OCI-LY7 (cell line): ENCODE measurements around the gene F2RL2.

Source experiments
- CTCF ChIP-seq: fragments of 200-600 bp; sonication (generic); conservative IDR thresholded peaks from 2 replicates; pipeline ENCODE4 v1.5.1; 2014; ENCODE audit warnings: mild to moderate bottlenecking, antibody characterized with exemption, low read length, moderate library complexity, mixed read lengths
- EZH2phosphoT487 ChIP-seq: fragments of 200-600 bp; sonication (generic); IDR thresholded peaks from 2 replicates; pipeline ENCODE4 v1.6.1; 2018; ENCODE audit warnings: low read depth, borderline replicate concordance, mild to moderate bottlenecking, mixed run types, antibody characterized with exemption, low read length, moderate library complexity, mixed read lengths

DNA sequence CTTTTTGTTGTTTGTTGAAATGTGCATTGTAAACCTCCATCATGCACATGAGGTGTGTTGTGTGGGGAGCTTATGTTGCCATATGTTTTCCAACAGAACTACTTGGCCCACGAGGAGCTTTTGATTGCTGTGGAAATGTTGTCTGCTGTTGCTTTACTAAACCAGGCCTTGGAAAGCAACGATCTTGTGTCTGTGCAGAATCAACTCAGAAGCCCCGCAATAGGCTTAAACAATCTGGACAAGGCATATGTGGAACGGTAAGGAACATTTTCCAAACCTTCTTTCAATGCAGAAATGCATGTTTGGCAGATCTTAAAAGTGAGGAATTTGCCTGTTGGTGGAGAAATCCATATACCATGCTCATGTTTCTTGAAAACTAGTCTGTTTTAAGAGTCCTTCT lies 22.5 kb downstream of the F2RL2 start:
- no peak for TF ChIP-seq CTCF
- no peak for TF ChIP-seq EZH2phosphoT487
